ENCODE measurements around the gene CFHR5. TPM values are rescaled to one million over a fixed set of nuclear protein-coding genes. Genes with fewer than 3 reads are reported as not detected.

Gene CFHR5
- total and polyA plus RNA-seq, 2 of the 4 experiments (the other 2 are of a cell fraction): not detected

- Histone ChIP-seq H4K20me1 (ENCODE audit: insufficient read depth, low read length) (no peaks in the 10 kb centered on the region), H4K8ac (ENCODE audit: low read depth in 2 of 2, low read length in 2 of 2) (no peak overlapping the region), H3K36me3 (ENCODE audit: control insufficient read depth, insufficient read depth, low read length) (no peaks in the 10 kb centered on the region), H3K56ac (ENCODE audit: extremely low read depth, insufficient read depth, low read length) (no peak overlapping the region), H2BK5ac (ENCODE audit: low read depth, low read length, poor library complexity, severe bottlenecking) (no peak overlapping the region), H3K9me3 (ENCODE audit: control insufficient read depth, insufficient read depth, low read length) (no peaks in the 10 kb centered on the region), H3K4me1 (ENCODE audit: control insufficient read depth, insufficient read depth, low read length) (no peaks in the 10 kb centered on the region), H3K14ac (replicated peaks; ENCODE audit: low read depth, low read length) (no peak overlapping the region), H2BK120ac (ENCODE audit: low read depth, low read length) (no peak overlapping the region), H2BK20ac (ENCODE audit: low read depth, low read length) (no peak overlapping the region), H3K27me3 (ENCODE audit: control insufficient read depth, insufficient read depth, low read length) (no peaks in the 10 kb centered on the region), H3K9ac (ENCODE audit: low read depth, low read length) (no peak overlapping the region), H3K18ac (ENCODE audit: low read depth, low read length) (no peak overlapping the region), H3K23ac (ENCODE audit: low read depth, low read length) (no peak overlapping the region), H3K4ac (ENCODE audit: low read depth, low read length) (no peak overlapping the region), H4K5ac (ENCODE audit: low read depth, low read length) (no peak overlapping the region), H3K27ac (ENCODE audit: insufficient read depth, low read length) (no peak overlapping the region), H2AFZ (replicated peaks; ENCODE audit: low read length, poor library complexity) (no peak overlapping the region), H3K4me3 (ENCODE audit: insufficient read depth, low read depth, low read length) (no peak overlapping the region), H3K9me1 (ENCODE audit: insufficient read depth, low read length) (no peaks in the 10 kb centered on the region), H4K91ac (ENCODE audit: insufficient read depth, low read depth, low read length) (no peak overlapping the region), H2BK15ac (ENCODE audit: low read depth, low read length) (no peak overlapping the region), H3K79me1 (ENCODE audit: low read depth in 1 of 2, low read length in 2 of 2) (no peaks in the 10 kb centered on the region), H2AK9ac (replicated peaks; ENCODE audit: low read depth, low read length, poor library complexity) (no peak overlapping the region), H3K4me2 (ENCODE audit: low read depth, low read length) (no peak overlapping the region), H2AK5ac (ENCODE audit: low read depth, low read length) (no peak overlapping the region)
- 33% methylated on average over 1 of the region's 6 CpGs; no CpG with 5 or more reads in 1 of the 2 experiments for WGBS, 2 experiments (ENCODE audit: extremely low coverage in 2 of 2, insufficient read length in 1 of 2)
- no TSS peak for BruUV-seq (replicated peaks)
- no peak for ATAC-seq (ENCODE audit: low read depth)
- intact Hi-C loops (cut with micrococcal nuclease) (no loop called here), in situ Hi-C loops (cut with MboI; ENCODE audit: low sequenced_read_pairs) (no loop called here), dilution Hi-C loops (cut with HindIII; ENCODE audit: low sequenced_read_pairs, unreplicated experiment) (no loop called here)
- CTCF ChIA-PET: no interaction called here
- POLR2A ChIA-PET (ENCODE audit: unreplicated experiment): no interaction called here
- TF ChIP-seq ELK1 (IDR thresholded peaks at IDR 0.05; ENCODE audit: borderline replicate concordance, low read depth, low read length) (no peak), CEBPB (IDR thresholded peaks at IDR 0.05; ENCODE audit: low read depth, low read length) (no peak), USF2 (IDR thresholded peaks at IDR 0.05; ENCODE audit: low read depth, low read length) (no peak), MAFK (IDR thresholded peaks at IDR 0.05; ENCODE audit: low read depth, low read length) (no peak), POLR2A (IDR thresholded peaks at IDR 0.05; ENCODE audit: low read depth, low read length) (no peak), NFE2L2 (IDR thresholded peaks at IDR 0.05; ENCODE audit: low read depth, low read length) (no peak)
- no peak for DNase-seq
Observed at GRCh38 chr1:197008861-197009260, 31.5 kb downstream of the CFHR5 start.
